Measurements from ENCODE around the gene TMIGD2. TPM values are rescaled to one million over a fixed set of nuclear protein-coding genes. Genes with fewer than 3 reads are reported as not detected.
"Not testable (repeated sequence)": the region's sequence is repeated elsewhere in the genome, so short reads cannot be mapped to it uniquely, and the experiment has no call there.

The TMIGD2 gene, protein sequence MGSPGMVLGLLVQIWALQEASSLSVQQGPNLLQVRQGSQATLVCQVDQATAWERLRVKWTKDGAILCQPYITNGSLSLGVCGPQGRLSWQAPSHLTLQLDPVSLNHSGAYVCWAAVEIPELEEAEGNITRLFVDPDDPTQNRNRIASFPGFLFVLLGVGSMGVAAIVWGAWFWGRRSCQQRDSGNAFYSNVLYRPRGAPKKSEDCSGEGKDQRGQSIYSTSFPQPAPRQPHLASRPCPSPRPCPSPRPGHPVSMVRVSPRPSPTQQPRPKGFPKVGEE
- total RNA-seq (0.71 TPM), polyA plus RNA-seq (ENCODE audit: insufficient read depth in 1 of 8, insufficient read length in 8 of 8, low replicate concordance in 1 of 8) (under 1 TPM; 0.21 to 0.94 (median 0.47) TPM)
- long read RNA-seq, donor 1 = 0 reads
- long read RNA-seq, donor 2 = 0 reads
- long read RNA-seq, donor 3 = 0 reads
- long read RNA-seq, donor 4, partial matches to known transcripts = 0 of 1 reads
- long read RNA-seq, donor 4, other reads (novel, unspliced or antisense) = 0 of 1 reads
- long read RNA-seq, donor 5 = 0 reads
- long read RNA-seq, donor 6 = 0 reads
- long read RNA-seq, donor 7 = 0 reads
- long read RNA-seq, donor 8 = 0 reads
- long read RNA-seq, donor 9 = 0 reads
- long read RNA-seq, donor 10 = 0 reads
- long read RNA-seq, donor 11 = 0 reads

DNA sequence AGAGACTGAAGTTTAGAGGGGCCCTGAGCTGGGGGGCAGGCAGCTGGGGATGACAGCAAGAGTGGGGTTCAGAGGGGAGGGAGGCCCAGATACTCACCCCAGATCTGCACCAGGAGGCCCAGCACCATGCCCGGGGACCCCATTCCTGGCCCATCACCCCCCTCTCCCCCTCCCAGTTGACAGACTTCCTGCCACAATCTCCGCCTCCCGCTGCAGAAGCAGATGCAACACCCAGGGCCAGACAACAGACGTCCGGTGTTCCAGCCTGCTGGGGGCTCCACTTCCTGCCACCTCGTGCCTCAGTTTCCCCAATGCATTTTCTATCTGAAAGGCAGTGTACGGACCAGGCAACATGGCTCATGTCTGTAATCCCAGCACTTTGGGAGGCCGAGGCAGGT, at the start of gene TMIGD2:
TMIGD2 (minus strand) TSS at position 147 of the 398 bp plus-strand sequence; CDS start at position 143, 4 bp downstream.
- H3K27ac ChIP-seq (ENCODE audit: low read length) = peak within 1 kb of the TSS; percentile 65
- peaks cover 20% of the 10 kb centered on the region for H3K4me1 ChIP-seq (ENCODE audit: control insufficient read depth, insufficient read depth, low read length)
- no peak for DNase-seq
- H3K4me3 ChIP-seq (ENCODE audit: low read length) = no peak within 1 kb of the TSS
- no peaks in the 10 kb centered on the region for H3K27me3 ChIP-seq (ENCODE audit: control insufficient read depth, insufficient read depth, low read length)
- H3K9me3 ChIP-seq (replicated peaks; ENCODE audit: control insufficient read depth, low read depth, low read length) = no peaks in the 10 kb centered on the region
- H3K36me3 ChIP-seq (ENCODE audit: control insufficient read depth, insufficient read depth, low read length) = no peaks in the 10 kb centered on the region
- WGBS (ENCODE audit: insufficient coverage) = 35% methylated on average over 7 of the region's 8 CpGs

DNA sequence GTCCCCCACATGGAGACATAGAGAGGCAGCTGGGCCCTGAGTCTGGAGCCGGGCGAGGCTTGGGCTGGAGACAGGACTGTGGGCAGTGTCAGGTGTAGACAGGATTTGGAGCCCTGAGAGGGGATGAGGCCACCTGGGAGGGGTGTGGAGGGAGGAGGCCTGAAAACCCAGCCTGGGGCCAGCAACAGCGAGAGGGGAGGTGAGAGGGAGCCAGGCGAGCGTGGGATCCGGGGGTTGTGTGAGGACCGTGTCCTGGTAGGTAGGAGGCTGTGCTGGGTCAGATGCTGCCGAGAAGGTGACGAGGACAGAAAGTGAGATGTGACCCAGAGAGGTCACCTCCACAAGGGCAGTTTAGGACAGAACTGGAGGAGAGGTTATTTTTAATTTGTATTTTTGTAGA, 48.5 kb upstream of the TMIGD2 start:
- Histone ChIP-seq H3K9me3 (replicated peaks; ENCODE audit: control insufficient read depth, low read depth, low read length) (no peaks in the 10 kb centered on the region), H3K27ac (ENCODE audit: low read length) (no peak overlapping the region), H3K4me1 (ENCODE audit: control insufficient read depth, insufficient read depth, low read length) (no peaks in the 10 kb centered on the region), H3K36me3 (ENCODE audit: control insufficient read depth, insufficient read depth, low read length) (peaks cover 11% of the 10 kb centered on the region), H3K4me3 (ENCODE audit: low read length) (no peak overlapping the region), H3K27me3 (ENCODE audit: control insufficient read depth, insufficient read depth, low read length) (no peaks in the 10 kb centered on the region)
- DNase-seq = no peak
- WGBS (ENCODE audit: insufficient coverage) = 92% methylated on average over 9 of the region's 9 CpGs

DNA sequence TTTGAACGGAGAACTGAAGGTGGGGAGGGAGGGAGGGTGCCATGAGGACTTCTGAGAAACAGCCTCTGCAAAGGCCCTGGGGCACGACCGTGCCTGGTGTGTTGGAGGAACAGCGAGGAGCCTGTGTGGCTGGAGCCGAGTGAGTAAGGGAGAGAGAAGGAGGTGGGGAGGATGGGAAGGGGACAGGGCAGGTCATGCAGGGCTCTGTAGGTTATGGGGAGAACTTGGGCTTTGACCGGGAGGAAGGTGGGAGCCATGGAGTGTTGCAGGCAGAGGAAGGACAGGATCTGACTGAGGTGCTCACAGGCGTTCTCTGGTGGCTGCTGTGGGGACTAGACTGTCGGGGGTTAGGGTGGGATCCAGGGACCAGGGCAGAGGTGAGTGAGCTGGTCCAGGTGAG, 47.9 kb upstream of the TMIGD2 start:
- H3K27ac ChIP-seq (ENCODE audit: low read length) = no peak overlapping the region
- no peaks in the 10 kb centered on the region for H3K9me3 ChIP-seq (replicated peaks; ENCODE audit: control insufficient read depth, low read depth, low read length)
- H3K27me3 ChIP-seq (ENCODE audit: control insufficient read depth, insufficient read depth, low read length) = no peaks in the 10 kb centered on the region
- peaks cover 12% of the 10 kb centered on the region for H3K36me3 ChIP-seq (ENCODE audit: control insufficient read depth, insufficient read depth, low read length)
- no peak overlapping the region for H3K4me3 ChIP-seq (ENCODE audit: low read length)
- WGBS (ENCODE audit: insufficient coverage) = 89% methylated on average over 8 of the region's 8 CpGs
- no peaks in the 10 kb centered on the region for H3K4me1 ChIP-seq (ENCODE audit: control insufficient read depth, insufficient read depth, low read length)
- DNase-seq = no peak

DNA sequence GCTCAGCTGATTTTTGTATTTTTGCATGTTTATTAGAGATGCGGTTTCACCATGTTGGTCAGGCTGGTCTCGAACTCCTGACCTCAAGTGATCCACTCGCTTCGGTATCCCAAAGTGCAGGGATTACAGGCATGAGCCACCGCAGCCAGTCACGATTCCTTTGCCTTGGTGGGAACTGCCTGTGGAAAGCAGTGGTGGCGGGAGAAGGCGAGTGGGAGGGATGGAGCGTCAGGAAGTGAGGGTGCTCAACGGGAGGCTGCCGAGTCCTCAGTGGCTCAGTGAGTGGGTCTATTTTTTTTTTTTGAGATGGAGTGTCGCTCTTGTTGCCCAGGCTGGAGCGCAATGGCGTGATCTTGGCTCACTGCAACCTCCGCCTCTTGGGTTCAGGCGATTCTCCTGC, 47.0 kb upstream of the TMIGD2 start:
- not testable (repeated sequence) for DNase-seq; H3K4me3 ChIP-seq (ENCODE audit: low read length); H3K9me3 ChIP-seq (replicated peaks; ENCODE audit: control insufficient read depth, low read depth, low read length); H3K27me3 ChIP-seq (ENCODE audit: control insufficient read depth, insufficient read depth, low read length); H3K4me1 ChIP-seq (ENCODE audit: control insufficient read depth, insufficient read depth, low read length); H3K27ac ChIP-seq (ENCODE audit: low read length)
- 90% methylated on average over 7 of the region's 16 CpGs for WGBS (ENCODE audit: insufficient coverage)
- H3K36me3 ChIP-seq (ENCODE audit: control insufficient read depth, insufficient read depth, low read length) = peaks cover 12% of the 10 kb centered on the region

DNA sequence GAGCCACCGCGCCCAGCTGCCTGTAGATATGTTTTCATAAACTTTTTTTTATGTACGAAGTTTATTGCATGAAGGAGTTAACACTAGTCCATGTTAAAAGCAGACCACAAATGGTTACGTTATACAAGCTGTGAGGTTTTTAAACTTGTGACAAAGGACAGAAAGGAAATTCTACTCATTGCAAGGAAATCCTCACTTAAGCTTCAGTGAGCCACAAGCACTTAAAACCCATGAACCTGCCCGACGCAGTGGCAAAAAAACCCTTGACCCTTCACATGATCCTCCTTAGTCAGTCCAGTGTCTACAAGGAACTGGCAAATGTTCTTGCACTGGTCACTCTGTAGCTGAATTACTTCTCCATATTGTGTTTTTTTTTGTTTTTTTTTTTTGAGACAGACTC, 45.3 kb upstream of the TMIGD2 start:
- no peaks in the 10 kb centered on the region for H3K27me3 ChIP-seq (ENCODE audit: control insufficient read depth, insufficient read depth, low read length)
- H3K4me1 ChIP-seq (ENCODE audit: control insufficient read depth, insufficient read depth, low read length) = peaks cover 10% of the 10 kb centered on the region
- DNase-seq = no peak
- H3K27ac ChIP-seq (ENCODE audit: low read length) = no peak overlapping the region
- peaks cover 12% of the 10 kb centered on the region for H3K36me3 ChIP-seq (ENCODE audit: control insufficient read depth, insufficient read depth, low read length)
- no CpG with 5 or more reads among the region's 6 CpGs for WGBS (ENCODE audit: insufficient coverage)
- H3K9me3 ChIP-seq (replicated peaks; ENCODE audit: control insufficient read depth, low read depth, low read length) = no peaks in the 10 kb centered on the region
- H3K4me3 ChIP-seq (ENCODE audit: low read length) = no peak overlapping the region

DNA sequence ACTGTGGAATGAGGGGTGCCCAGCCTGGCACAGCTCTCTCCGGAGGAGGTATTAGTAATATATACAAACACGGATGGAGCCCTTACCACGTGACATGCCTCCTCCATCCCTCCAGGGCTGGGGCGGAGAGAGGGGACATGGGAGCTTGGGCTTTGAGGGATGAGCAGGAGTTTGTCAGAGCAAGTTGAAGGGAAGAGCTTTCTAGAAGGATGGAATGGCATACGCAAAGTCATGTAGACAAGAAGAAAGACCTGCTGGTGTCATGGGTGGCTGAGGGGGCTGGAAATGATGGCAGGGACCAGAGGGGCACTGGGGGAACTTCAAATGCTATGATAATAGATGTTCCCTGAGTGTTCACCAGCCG, 43.8 kb upstream of the TMIGD2 start:
- Histone ChIP-seq H3K27ac (ENCODE audit: low read length) (no peak overlapping the region), H3K9me3 (replicated peaks; ENCODE audit: control insufficient read depth, low read depth, low read length) (no peaks in the 10 kb centered on the region), H3K4me1 (ENCODE audit: control insufficient read depth, insufficient read depth, low read length) (peaks cover 15% of the 10 kb centered on the region), H3K4me3 (ENCODE audit: low read length) (no peak overlapping the region), H3K27me3 (ENCODE audit: control insufficient read depth, insufficient read depth, low read length) (no peaks in the 10 kb centered on the region), H3K36me3 (ENCODE audit: control insufficient read depth, insufficient read depth, low read length) (peaks cover 12% of the 10 kb centered on the region)
- no peak for DNase-seq
- 86% methylated on average over 2 of the region's 6 CpGs for WGBS (ENCODE audit: insufficient coverage)

DNA sequence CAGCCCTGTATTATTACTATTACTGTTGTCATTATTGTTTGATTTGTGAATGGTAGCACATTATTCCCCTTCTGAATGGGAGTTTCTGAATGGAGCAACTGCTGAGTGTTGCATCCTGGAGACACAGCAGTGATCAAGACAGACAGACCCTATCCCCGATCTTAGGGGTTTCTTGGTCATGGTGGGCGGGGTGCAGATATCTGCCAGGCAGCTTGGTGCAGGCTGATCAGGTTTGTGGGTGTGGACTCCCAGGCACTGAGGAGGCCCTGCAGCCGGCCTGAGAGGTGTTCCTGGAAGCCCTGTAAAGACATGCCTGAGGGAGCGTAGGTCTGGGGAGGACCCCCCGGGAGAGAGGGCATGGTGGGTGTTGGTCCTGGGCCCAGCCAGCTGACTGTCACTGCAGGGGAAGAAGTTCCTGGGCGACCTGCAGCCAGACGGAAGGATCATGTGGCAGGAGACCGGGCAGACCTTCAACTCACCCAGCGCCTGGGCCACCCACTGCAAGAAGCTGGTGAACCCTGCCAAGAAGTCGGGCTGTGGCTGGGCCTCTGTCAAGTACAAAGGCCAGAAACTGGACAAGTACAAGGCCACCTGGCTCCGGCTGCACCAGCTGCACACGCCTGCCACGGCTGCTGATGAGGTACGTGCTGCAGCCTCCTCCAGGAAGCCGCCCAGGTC, 43.3 kb upstream of the TMIGD2 start:
- DNase-seq = no peak

DNA sequence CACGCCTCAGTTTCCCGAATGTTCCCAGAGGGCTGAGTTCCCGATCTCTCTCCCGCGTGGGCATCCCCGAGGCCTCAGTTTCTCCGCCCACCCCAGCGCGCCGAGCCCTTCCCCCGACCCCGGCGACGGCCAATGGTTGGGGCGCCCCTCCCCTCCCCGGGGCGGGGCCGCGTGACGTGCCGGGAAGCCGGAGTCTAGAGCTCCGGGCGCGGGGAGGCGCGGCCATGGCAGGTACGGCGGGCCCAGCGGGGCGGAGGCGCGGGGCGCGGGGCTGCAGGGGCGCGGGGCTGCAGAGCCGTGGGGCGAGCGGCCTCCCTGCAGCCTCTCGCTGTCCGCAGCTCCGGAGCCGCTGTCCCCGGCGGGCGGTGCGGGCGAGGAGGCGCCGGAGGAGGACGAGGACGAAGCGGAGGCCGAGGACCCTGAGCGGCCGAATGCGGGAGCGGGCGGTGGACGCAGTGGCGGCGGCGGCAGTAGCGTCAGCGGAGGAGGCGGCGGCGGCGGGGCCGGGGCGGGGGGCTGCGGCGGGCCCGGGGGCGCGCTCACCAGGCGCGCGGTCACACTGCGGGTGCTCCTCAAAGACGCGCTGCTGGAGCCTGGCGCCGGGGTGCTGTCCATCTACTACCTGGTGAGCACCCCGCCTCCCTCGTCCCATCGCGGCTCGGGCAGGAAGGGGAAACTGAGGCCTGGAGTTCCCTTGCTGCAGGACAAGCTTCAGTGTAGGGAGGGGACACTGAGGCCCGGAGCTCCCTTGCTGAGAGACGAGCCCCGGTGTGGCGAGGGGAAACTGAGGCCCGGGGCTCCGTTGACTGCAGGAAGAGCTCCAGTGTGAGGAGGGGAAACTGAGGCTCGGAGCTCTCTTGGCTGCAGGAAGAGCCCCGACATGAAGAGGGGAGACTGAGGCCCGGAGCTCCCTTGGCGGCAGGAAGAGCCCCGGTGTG, 41.5 kb upstream of the TMIGD2 start, which contains the start of gene MPND:
MPND (plus strand) TSS at position 193 of the 938 bp plus-strand sequence; CDS start at position 225, 32 bp downstream.
- no peaks in the 10 kb centered on the region for H3K27me3 ChIP-seq (ENCODE audit: control insufficient read depth, insufficient read depth, low read length)
- DNase-seq = peak; percentile 97
- peaks cover 17% of the 10 kb centered on the region for H3K4me1 ChIP-seq (ENCODE audit: control insufficient read depth, insufficient read depth, low read length)
- 6% methylated on average over 99 of the region's 101 CpGs for WGBS (ENCODE audit: insufficient coverage)
- H3K36me3 ChIP-seq (ENCODE audit: control insufficient read depth, insufficient read depth, low read length) = peaks cover 9% of the 10 kb centered on the region
- H3K9me3 ChIP-seq (replicated peaks; ENCODE audit: control insufficient read depth, low read depth, low read length) = no peaks in the 10 kb centered on the region
- peak within 1 kb of the TSS; percentile 75 for H3K4me3 ChIP-seq (ENCODE audit: low read length)
- H3K27ac ChIP-seq (ENCODE audit: low read length) = peak within 1 kb of the TSS; percentile 99

More for the DNA sequence above, 43.3 kb upstream of the TMIGD2 start:
- peaks cover 15% of the 10 kb centered on the region for H3K4me1 ChIP-seq (ENCODE audit: control insufficient read depth, insufficient read depth, low read length)
- H3K4me3 ChIP-seq (ENCODE audit: low read length) = no peak overlapping the region
- H3K27me3 ChIP-seq (ENCODE audit: control insufficient read depth, insufficient read depth, low read length) = no peaks in the 10 kb centered on the region
- H3K36me3 ChIP-seq (ENCODE audit: control insufficient read depth, insufficient read depth, low read length) = peaks cover 12% of the 10 kb centered on the region
- no peak overlapping the region for H3K27ac ChIP-seq (ENCODE audit: low read length)
- H3K9me3 ChIP-seq (replicated peaks; ENCODE audit: control insufficient read depth, low read depth, low read length) = no peaks in the 10 kb centered on the region
- 79% methylated on average over 15 of the region's 15 CpGs for WGBS (ENCODE audit: insufficient coverage)

DNA sequence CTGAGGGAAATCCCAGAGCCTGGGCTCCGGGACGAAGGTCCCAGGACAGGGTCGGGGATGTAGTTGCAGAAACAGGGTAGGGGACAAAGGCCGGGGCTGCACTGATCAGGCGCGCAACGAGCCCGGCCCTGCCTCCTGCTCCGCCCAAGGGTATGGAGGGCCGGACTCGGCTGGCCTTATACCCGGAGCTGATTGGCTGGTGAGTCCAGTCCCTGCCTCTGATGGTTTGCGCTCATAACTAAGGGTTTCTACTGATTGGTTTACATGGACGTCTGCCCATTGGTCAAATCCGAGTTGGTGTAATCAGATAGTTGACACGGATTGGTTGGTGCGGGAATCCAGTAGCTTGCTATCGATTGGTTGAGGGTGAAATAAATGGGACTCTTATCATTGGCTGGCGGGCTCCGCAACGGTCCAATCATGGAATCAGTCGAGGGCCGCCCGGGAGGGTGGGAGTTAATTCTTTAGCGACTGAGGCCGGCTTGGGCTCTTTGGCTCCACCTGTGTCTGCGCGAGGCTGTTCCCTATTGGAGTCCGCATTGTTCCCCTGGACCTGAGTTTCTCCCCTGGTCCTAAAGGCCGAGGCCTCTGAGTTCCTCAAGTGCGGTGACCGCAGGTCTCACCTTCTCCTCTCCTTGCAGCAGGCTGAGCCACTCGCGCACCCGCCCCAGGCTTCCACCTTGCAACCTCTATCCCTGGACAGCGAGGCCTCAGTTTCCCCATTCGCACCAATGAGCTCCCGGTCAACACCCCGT, 40.6 kb upstream of the TMIGD2 start:
- peaks cover 9% of the 10 kb centered on the region for H3K36me3 ChIP-seq (ENCODE audit: control insufficient read depth, insufficient read depth, low read length)
- H3K4me3 ChIP-seq (ENCODE audit: low read length) = peak overlapping the region; percentile 75
- peaks cover 25% of the 10 kb centered on the region for H3K4me1 ChIP-seq (ENCODE audit: control insufficient read depth, insufficient read depth, low read length)
- no peaks in the 10 kb centered on the region for H3K27me3 ChIP-seq (ENCODE audit: control insufficient read depth, insufficient read depth, low read length)
- no peaks in the 10 kb centered on the region for H3K9me3 ChIP-seq (replicated peaks; ENCODE audit: control insufficient read depth, low read depth, low read length)
- under 1% methylated on average over 37 of the region's 39 CpGs for WGBS (ENCODE audit: insufficient coverage)
- H3K27ac ChIP-seq (ENCODE audit: low read length) = peak overlapping the region; percentile 99
- DNase-seq = peak; percentile 100
